Posterior vena cava (tissue), 2 donors: ENCODE data around the gene MEF2B. TPM values are rescaled to one million over a fixed set of nuclear protein-coding genes. Genes with fewer than 3 reads are reported as not detected.
A peak's percentile ranks its signal among the peaks of the same experiment; 100 is the strongest.
"Not testable (repeated sequence)": the region's sequence is repeated elsewhere in the genome, so short reads cannot be mapped to it uniquely, and the experiment has no call there.

Source experiments
- DNase-seq: peaks from one replicate; pipeline ENCODE4 v3.0.0-alpha.2; 2020; ENCODE audit warnings: low spot score
- intact Hi-C, 2 donors: fragments of 100-400 bp; cut with DNase I; formaldehyde crosslinking; loops; one replicate each; pipeline versions ENCODE4 v1.14.1 to v1.14.2; 2022 to 2023
- total RNA-seq, 2 donors: library from RNA; stranded (reverse); fragmentation: NEBNext Ultra II Directional; extraction: Animal tissue kit (Norgen Biotek cat#: 25700); gene quantifications; one replicate each; pipeline ENCODE4 v1.2.1, GENCODE V29; 2021
- donor health status: DM: yes; HTN: yes; CAD: no.
- donor health status: DM: yes; HTN: yes; CAD: no.

The MEF2B gene
- total RNA-seq, 2 donors from 2014 or later = 0.76 to 1.3 TPM

- DNase-seq = no peak
- intact Hi-C loops = no loop called here
Observed at GRCh38 chr19:19201697-19202630, 31.9 kb upstream of the MEF2B start.

DNA sequence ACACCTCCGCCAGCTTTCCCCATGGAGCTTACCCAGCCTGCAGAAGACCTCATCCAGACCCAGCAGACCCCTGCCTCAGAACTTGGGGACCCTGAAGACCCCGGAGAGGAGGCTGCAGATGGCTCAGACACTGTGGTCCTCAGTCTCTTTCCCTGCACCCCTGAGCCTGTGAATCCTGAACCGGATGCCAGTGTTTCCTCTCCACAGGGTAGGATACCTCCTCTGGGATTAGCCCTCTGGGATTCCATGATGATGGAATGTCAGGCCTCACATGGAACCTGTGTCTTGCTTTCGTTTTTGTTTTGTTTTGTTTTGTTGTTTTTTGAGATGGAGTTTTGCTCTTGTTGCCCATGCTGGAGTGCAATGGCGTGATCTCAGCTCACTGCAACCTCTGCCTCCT is 23.9 kb upstream of the MEF2B start:
- no peak for DNase-seq
- intact Hi-C loops = no loop called here

GRCh38 chr19:19192910-19193423 is 22.9 kb upstream of the MEF2B start:
- no peak for DNase-seq
- intact Hi-C loops = no loop called here

DNA sequence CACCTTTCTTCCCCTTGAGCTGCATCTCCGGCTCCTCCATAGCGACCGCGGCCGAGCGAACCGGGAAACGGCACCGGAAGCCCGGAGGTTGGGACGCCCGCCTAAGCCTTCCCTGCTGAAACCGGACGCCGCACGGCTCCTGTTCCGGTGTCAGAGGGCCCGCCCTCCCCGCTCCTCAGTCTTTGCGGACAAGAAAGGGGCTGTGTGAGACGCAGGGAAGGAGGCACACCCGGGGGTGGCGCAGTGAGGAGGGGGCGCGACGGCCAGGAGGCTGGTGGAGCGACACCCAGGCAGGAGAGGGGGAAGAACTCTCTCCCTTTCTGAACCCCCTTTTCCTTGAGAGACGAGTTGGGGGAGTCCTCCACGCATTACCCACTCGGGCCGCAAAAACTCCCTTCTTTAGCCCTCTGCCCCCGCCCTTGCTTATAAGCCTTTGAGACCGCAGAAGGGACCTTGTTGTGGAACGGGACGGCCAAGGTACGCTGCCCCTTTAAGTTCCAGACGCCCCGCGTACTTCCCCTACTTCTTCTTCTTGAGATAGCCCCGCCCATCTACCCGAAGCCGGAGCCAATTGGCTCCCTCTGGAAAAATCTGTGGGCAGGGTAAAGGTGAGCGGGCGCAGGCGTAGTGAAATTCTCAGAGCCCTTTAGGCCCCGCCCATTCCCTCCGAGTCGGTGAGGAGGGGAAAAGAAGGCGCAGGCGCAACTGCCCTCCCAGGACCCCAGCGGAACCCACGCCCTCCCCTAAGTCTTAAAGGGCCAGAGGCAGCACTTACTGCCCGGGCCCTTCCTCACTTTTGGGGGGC is 22.2 kb upstream of the MEF2B start, which contains the start of the genes BORCS8 and RFXANK:
TSS of gene BORCS8 (minus strand) at position 75 of the 805 bp plus-strand sequence. CDS start at position 40, 35 bp downstream.
TSS of gene RFXANK (plus strand) at position 181 of the 805 bp plus-strand sequence. CDS start 1,689 bp downstream, outside the sequence.
- intact Hi-C loops = no loop called here
- peak; percentile 99 for DNase-seq

- intact Hi-C loops = no loop called here
- DNase-seq = no peak
Observed at GRCh38 chr19:19191768-19192077, 21.7 kb upstream of the MEF2B start.

GRCh38 chr19:19186742-19187141 is 16.7 kb upstream of the MEF2B start:
- DNase-seq = no peak
- intact Hi-C loops = no loop called here

GRCh38 chr19:19185853-19186740 is 16.0 kb upstream of the MEF2B start:
- DNase-seq = no peak
- intact Hi-C loops = no loop called here

- no peak for DNase-seq
- intact Hi-C loops = no loop called here
Observed at GRCh38 chr19:19181488-19181998, 11.5 kb upstream of the MEF2B start.

GRCh38 chr19:19179548-19180441 is 9.7 kb upstream of the MEF2B start:
- DNase-seq = no peak
- intact Hi-C loops = no loop called here

DNA sequence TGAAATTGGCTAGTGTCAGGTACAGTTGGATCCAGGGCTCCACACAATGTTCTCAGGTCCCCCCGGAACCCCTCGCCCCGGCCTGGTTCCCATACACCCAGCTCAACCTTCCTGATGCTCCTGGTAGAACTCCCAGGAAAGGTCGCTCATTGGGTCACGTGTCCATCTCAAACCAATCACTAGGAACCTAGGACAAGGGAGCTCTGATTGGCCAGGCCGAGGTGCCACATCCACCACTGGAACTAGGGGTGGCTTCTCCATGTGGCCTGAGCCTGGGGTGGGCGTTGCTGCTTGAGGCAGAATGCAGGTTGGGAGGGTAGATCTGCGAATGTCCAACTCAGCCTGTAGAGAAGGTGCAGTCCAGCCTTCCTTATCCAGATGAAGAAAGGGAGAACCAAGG is 6.9 kb upstream of the MEF2B start:
- intact Hi-C loops = no loop called here
- no peak for DNase-seq

DNA sequence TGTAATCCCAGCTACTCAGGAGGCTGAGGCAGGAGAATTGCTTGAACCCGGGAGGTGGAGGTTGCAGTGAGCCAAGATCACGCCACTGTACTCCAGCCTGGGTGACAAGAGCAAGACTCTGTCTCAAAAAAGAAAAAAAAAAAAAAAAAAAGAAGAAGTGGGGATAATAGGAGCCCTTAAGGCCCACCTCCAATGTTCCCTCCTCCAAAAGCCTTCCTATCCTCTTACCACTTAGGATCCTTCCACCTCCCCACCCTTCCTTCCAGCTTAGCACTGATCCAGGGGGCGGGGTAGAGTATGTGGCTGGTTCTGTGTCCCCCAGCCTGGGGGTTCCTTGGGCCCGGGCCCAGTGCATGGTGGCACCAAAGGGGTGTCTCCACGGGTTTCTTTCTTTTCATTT is 3.2 kb upstream of the MEF2B start:
- DNase-seq, intact Hi-C loops: not testable (repeated sequence)

- intact Hi-C loops = no loop called here
- DNase-seq = no peak
Observed at GRCh38 chr19:19171821-19172532, 1.9 kb upstream of the MEF2B start.

GRCh38 chr19:19170873-19171672 is 1.0 kb upstream of the MEF2B start:
- intact Hi-C loops = no loop called here
- no peak for DNase-seq

GRCh38 chr19:19169236-19170052 is 619 bp downstream of the MEF2B start:
- DNase-seq = no peak
- intact Hi-C loops = no loop called here

DNA sequence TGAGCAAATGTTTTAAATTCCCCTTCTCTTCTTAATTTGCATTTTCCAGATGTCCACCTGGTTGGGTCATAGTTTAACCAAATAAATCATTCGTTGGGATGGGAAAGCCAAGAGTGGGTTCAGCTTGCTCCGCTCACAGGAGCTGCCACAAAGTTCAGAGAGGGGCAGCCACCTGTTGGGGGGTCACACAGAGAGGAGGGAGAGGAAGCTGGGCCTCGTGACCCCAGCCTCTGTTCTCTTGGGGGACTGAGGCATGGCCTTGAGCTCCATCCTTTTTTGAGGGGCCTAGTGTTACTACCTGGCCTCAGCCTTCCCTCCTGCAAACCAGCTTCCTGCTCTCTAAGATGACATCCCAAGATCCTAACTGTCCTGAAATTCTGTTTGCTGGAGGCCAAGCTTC is 2.5 kb downstream of the MEF2B start:
- intact Hi-C loops = no loop called here
- no peak for DNase-seq

DNA sequence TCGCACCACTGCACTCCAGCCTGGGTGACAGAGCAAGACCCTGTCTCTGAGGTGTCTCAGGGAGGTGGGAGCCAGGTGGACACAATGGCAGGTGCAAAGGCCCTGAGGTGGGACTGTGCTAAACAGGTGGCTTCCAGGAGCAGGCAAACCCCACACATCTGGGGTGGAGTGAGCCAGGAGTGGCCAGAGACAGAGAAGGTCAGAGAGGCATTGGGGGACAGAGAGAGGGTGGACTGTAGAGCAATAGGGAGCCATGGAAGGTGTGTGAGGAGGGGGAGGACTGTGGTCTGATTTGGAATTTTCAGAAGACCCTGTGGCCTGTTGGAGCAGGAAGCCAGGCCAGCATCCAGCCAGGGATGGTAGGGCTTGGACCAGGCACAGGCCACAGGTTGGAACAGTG is 4.7 kb downstream of the MEF2B start:
- intact Hi-C loops = loop anchor here in 1 of 2 donors (1.0 kb wide), 1 partner anchor 22 kb away; no protein-coding TSS in a partner anchor
- no peak for DNase-seq
